Neural progenitor cell (in vitro differentiated cells): ENCODE measurements around the gene SCG5.

ENCODE experiments used
- EZH2 ChIP-seq: fragments of 200-600 bp; sonication (generic); IDR thresholded peaks from 2 replicates; pipeline ENCODE4 v1.6.1; 2017; ENCODE audit warnings: antibody characterized with exemption, mild to moderate bottlenecking, moderate library complexity
- EZH2phosphoT487 ChIP-seq: fragments of 200-600 bp; sonication (generic); IDR thresholded peaks from 2 replicates; pipeline ENCODE4 v1.6.1; 2017; ENCODE audit warnings: antibody characterized with exemption
- TF ChIP-seq, protein P1 (sequence below): fragments of 200-600 bp; sonication (generic); IDR thresholded peaks from 2 replicates; pipeline ENCODE4 v1.5.1; 2017; ENCODE audit warnings: antibody characterized with exemption, mild to moderate bottlenecking

DNA sequence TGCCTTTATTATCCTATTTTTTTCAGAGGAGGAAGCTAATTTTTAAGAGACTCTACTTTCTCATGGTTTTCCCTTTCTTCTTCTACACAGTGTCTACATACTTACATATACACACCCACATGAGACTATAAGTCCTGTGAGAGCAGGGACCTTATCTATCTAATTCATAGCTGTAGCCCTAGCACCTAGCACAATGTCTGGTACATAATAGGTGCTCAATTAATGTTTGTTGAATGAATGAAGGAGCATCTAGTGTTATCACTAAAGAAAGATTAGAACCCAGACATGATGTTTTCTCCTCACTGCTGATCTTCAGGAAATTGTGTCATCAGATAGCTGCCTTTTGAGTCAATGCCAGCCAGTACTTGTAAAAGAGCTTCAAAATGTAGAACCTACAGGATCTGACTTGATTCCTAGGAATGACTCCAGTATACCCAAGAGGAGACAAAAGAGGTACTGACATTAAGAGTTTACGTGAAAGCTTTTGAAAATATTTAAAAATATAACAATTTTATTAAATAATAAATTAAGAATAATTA, 2.5 kb downstream of the SCG5 start:
- TF ChIP-seq, protein P1, sequence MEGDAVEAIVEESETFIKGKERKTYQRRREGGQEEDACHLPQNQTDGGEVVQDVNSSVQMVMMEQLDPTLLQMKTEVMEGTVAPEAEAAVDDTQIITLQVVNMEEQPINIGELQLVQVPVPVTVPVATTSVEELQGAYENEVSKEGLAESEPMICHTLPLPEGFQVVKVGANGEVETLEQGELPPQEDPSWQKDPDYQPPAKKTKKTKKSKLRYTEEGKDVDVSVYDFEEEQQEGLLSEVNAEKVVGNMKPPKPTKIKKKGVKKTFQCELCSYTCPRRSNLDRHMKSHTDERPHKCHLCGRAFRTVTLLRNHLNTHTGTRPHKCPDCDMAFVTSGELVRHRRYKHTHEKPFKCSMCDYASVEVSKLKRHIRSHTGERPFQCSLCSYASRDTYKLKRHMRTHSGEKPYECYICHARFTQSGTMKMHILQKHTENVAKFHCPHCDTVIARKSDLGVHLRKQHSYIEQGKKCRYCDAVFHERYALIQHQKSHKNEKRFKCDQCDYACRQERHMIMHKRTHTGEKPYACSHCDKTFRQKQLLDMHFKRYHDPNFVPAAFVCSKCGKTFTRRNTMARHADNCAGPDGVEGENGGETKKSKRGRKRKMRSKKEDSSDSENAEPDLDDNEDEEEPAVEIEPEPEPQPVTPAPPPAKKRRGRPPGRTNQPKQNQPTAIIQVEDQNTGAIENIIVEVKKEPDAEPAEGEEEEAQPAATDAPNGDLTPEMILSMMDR = no peak
- TF ChIP-seq EZH2phosphoT487 = no peak
- TF ChIP-seq EZH2 = no peak
